Stomach (tissue), 9 donors: ENCODE results near the gene MAT2A. TPM values are rescaled to one million over a fixed set of nuclear protein-coding genes. Genes with fewer than 3 reads are reported as not detected.

Experiments
- DNase-seq, 2 donors: peaks; one replicate each; pipeline versions ENCODE4 v3.0.0 to v3.0.0-alpha.2; 2013 to 2019
- H3K27ac ChIP-seq, 5 donors: fragments of 200-600 bp in 4 of 5; sonication (generic) in 4 of 5; one replicate each; pipeline ENCODE4 v1.5.1; 2013 to 2019; ENCODE audit warnings: mild to moderate bottlenecking in 1 of 5, moderate library complexity in 1 of 5
- H3K27me3 ChIP-seq, 3 donors: fragments of 200-600 bp; sonication (generic); one replicate each; pipeline ENCODE4 v1.5.1; 2017 to 2019; ENCODE audit warnings: mixed run types in 1 of 3
- H3K36me3 ChIP-seq, 4 donors: fragments of 200-600 bp; sonication (generic); 1 replicate in 3 of 4; 2 replicates in 1 of 4; pipeline ENCODE4 v1.5.1; 2016 to 2019
- H3K4me1 ChIP-seq, 4 donors: fragments of 200-600 bp; sonication (generic); one replicate each; pipeline ENCODE4 v1.5.1; 2016 to 2019
- H3K4me3 ChIP-seq, 4 donors: fragments of 200-600 bp; sonication (generic) in 3 of 4; one replicate each; pipeline ENCODE4 v1.5.1; 2016 to 2019; ENCODE audit warnings: mild to moderate bottlenecking in 1 of 4
- H3K9me3 ChIP-seq, 4 donors: fragments of 200-600 bp; sonication (generic); one replicate each; pipeline ENCODE4 v1.5.1; 2016 to 2019
- CTCF ChIP-seq, 7 experiments: fragments of 450-650 bp in 4 of 7; fragments of 200-600 bp in 3 of 7; sonication (generic) in 3 of 7; IDR thresholded peaks; one replicate each; pipeline ENCODE4 v1.5.1; 2016 to 2019; ENCODE audit warnings: antibody characterized with exemption in 7 of 7, control low read depth in 2 of 7, mild to moderate bottlenecking in 1 of 7
- EP300 ChIP-seq: sonication (generic); formaldehyde crosslinking; IDR thresholded peaks from one replicate; pipeline ENCODE4 v1.6.1; 2017; ENCODE audit warnings: antibody characterized with exemption
- POLR2A ChIP-seq, 4 donors: fragments of 450-650 bp; IDR thresholded peaks; one replicate each; pipeline ENCODE4 v1.6.1; 2016; ENCODE audit warnings: antibody characterized with exemption in 4 of 4, control low read depth in 2 of 4, mild to moderate bottlenecking in 1 of 4, moderate library complexity in 1 of 4
- POLR2AphosphoS5 ChIP-seq, 3 donors: sonication (generic); formaldehyde crosslinking; IDR thresholded peaks; one replicate each; pipeline ENCODE4 v1.6.1; 2016; ENCODE audit warnings: antibody characterized with exemption in 3 of 3
- WGBS, 5 donors: extraction: QIAGEN DNeasy Blood & Tissue Kit in 3 of 5; methylation state at CpG; one replicate each; pipeline versions ENCODE4 v1.1.5 to v1.1.7; 2013 to 2018; 5-methylcytosine and 5-hydroxymethylcytosine counted together
- intact Hi-C: fragments of 100-400 bp; cut with DNase I; formaldehyde crosslinking; loops from one replicate; pipeline ENCODE4 v1.15.1; 2023; ENCODE audit warnings: low total_unique reads
- polyA plus RNA-seq, 3 donors: library from polyadenylated mRNA; stranded (reverse); fragments of 200-250 nt; gene quantifications; one replicate each; pipeline ENCODE4 v1.2.3, GENCODE V29; 2013
- total RNA-seq, 5 donors: library from RNA; depleted of rRNA; stranded (reverse); fragments of >200 nt; gene quantifications; one replicate each; pipeline versions ENCODE4 v1.1.0 to v1.2.3, GENCODE V29; 2014 to 2016
- donor health status: healthy with polysubstance abuse.
- donor health status: Bipolar disorder and iron deficiency.
- donor health status: healthy.

The MAT2A gene
- total and polyA plus RNA-seq, 8 donors, result 73.3 to 278 (median 98.9) TPM

- peak overlapping the region in 3 of 5 donors; percentile 79 to 91 (median 90) for H3K27ac ChIP-seq
- H3K4me1 ChIP-seq, result peaks cover 36 to 66% (median 52%) of the 10 kb centered on the region in 4 donors
- peaks cover 0 to 21% (median 8%) of the 10 kb centered on the region in 4 donors for H3K36me3 ChIP-seq
- TF ChIP-seq POLR2AphosphoS5 (IDR thresholded peaks at IDR 0.05), result no peak
- TF ChIP-seq POLR2A (IDR thresholded peaks at IDR 0.05), result no peak
- no peak for TF ChIP-seq EP300
- TF ChIP-seq CTCF (IDR thresholded peaks at IDR 0.05), result no peak
- H3K4me3 ChIP-seq, result no peak overlapping the region
- 89 to 96% (median 89%) methylated on average over 3 of the region's 3 CpGs for WGBS, 5 donors
- H3K27me3 ChIP-seq, result no peaks in the 10 kb centered on the region
- no peaks in the 10 kb centered on the region for H3K9me3 ChIP-seq
- no peak for DNase-seq
- intact Hi-C loops, result no loop called here
Measured at GRCh38 chr2:85580206-85580605, 41.2 kb downstream of the MAT2A start.

GRCh38 chr2:85582492-85582891 lies 43.5 kb downstream of the MAT2A start:
- WGBS, 5 donors, result 47 to 90% (median 71%) methylated on average over 1 of the region's 1 CpG
- Histone ChIP-seq H3K27me3 (no peaks in the 10 kb centered on the region), H3K27ac (peak overlapping the region in 1 of 5 donors; percentile 94), H3K9me3 (no peaks in the 10 kb centered on the region), H3K4me1 (peaks cover 54 to 79% (median 72%) of the 10 kb centered on the region in 4 donors), H3K36me3 (peaks cover 0 to 21% (median 8%) of the 10 kb centered on the region in 4 donors), H3K4me3 (no peak overlapping the region)
- DNase-seq, result no peak
- intact Hi-C loops, result no loop called here
- TF ChIP-seq POLR2A (IDR thresholded peaks at IDR 0.05) (no peak), CTCF (IDR thresholded peaks at IDR 0.05) (no peak), EP300 (no peak), POLR2AphosphoS5 (IDR thresholded peaks at IDR 0.05) (no peak)

GRCh38 chr2:85583667-85584353 lies 44.8 kb downstream of the MAT2A start:
- Histone ChIP-seq H3K27ac (peak overlapping the region; percentile 87 to 94 (median 91)), H3K4me3 (peak overlapping the region; percentile 58 to 69 (median 62)), H3K36me3 (peaks cover 0 to 21% (median 8%) of the 10 kb centered on the region in 4 donors), H3K4me1 (peaks cover 53 to 80% (median 74%) of the 10 kb centered on the region in 4 donors), H3K9me3 (no peaks in the 10 kb centered on the region), H3K27me3 (no peaks in the 10 kb centered on the region)
- TF ChIP-seq CTCF (IDR thresholded peaks at IDR 0.05) (no peak), POLR2AphosphoS5 (IDR thresholded peaks at IDR 0.05) (peak in 1 of 3 donors; percentile 6), EP300 (no peak), POLR2A (IDR thresholded peaks at IDR 0.05) (no peak)
- 25 to 64% (median 29%) methylated on average over 5 to 16 of the region's 16 CpGs for WGBS, 5 donors
- intact Hi-C loops, result no loop called here
- no peak for DNase-seq

- TF ChIP-seq POLR2AphosphoS5 (IDR thresholded peaks at IDR 0.05) (peak; percentile 5 to 56 (median 45)), EP300 (no peak)
- 0 to 9% (median 4%) methylated on average over 15 to 52 of the region's 52 CpGs for WGBS, 5 donors
- H3K27me3 ChIP-seq, result no peaks in the 10 kb centered on the region
- H3K36me3 ChIP-seq, result peaks cover 0 to 21% (median 8%) of the 10 kb centered on the region in 4 donors
- DNase-seq, result peak; percentile 53 to 81
- no peaks in the 10 kb centered on the region for H3K9me3 ChIP-seq
- H3K4me3 ChIP-seq, result peak within 1 kb of the TSS; percentile 58 to 69 (median 62)
- intact Hi-C loops, result no loop called here
- H3K4me1 ChIP-seq, result peaks cover 53 to 80% (median 74%) of the 10 kb centered on the region in 4 donors
- H3K27ac ChIP-seq, result peak within 1 kb of the TSS; percentile 87 to 94 (median 91)
Measured at GRCh38 chr2:85584354-85584856, 45.4 kb downstream of the MAT2A start, which contains the start of gene VAMP5. Gene VAMP5, plus strand, starts transcription at chr2:85584431. Its CDS starts 60 bp downstream, at chr2:85584491.
